MCF 10A (cell line): ENCODE data around the gene COL26A1. TPM values are rescaled to one million over a fixed set of nuclear protein-coding genes. Genes with fewer than 3 reads are reported as not detected.

Source experiments
- BruUV-seq: library from RNA; stranded (reverse); fragments of 400-500 nt; replicated peaks from 2 replicates; lab custom pipeline; 2021; lab: Mats Ljungman, UMichigan
- CTCF ChIA-PET: fragments of 300-600 bp; sonication (Branson Sonifier 250); formaldehyde crosslinking; extraction: SDS; loops from one replicate; lab custom pipeline; 2021; ENCODE audit warnings: antibody characterized with exemption, inconsistent platforms; lab: Yijun Ruan, JAX
- POLR2A ChIA-PET: fragments of 300-600, 350-650 bp; sonication (Branson Sonifier 250); formaldehyde crosslinking; extraction: SDS; loops from one replicate; lab custom pipeline; 2020; ENCODE audit warnings: antibody characterized with exemption, inconsistent platforms; lab: Yijun Ruan, JAX
- DNase-seq: peaks from one replicate; pipeline ENCODE4 v3.0.0-alpha.2; 2018; ENCODE audit not compliant: unreplicated experiment
- H3K27ac Mint-ChIP-seq: one replicate; pipeline ENCODE4 v1.8.0; 2022; ENCODE audit warnings: mild to moderate bottlenecking, low read depth, mixed read lengths; ENCODE audit not compliant: unreplicated experiment
- H3K27me3 Mint-ChIP-seq: one replicate; pipeline ENCODE4 v1.8.0; 2022; ENCODE audit warnings: mixed read lengths; ENCODE audit not compliant: insufficient read depth, unreplicated experiment
- H3K36me3 Mint-ChIP-seq: one replicate; pipeline ENCODE4 v1.8.0; 2022; ENCODE audit warnings: mild to moderate bottlenecking, moderate library complexity, mixed read lengths; ENCODE audit not compliant: insufficient read depth, unreplicated experiment
- H3K4me1 Mint-ChIP-seq: one replicate; pipeline ENCODE4 v1.8.0; 2022; ENCODE audit warnings: mixed read lengths; ENCODE audit not compliant: insufficient read depth, unreplicated experiment
- H3K4me3 Mint-ChIP-seq: one replicate; pipeline ENCODE4 v1.8.0; 2022; ENCODE audit warnings: mild to moderate bottlenecking, moderate library complexity, mixed read lengths; ENCODE audit not compliant: unreplicated experiment
- H3K9me3 Mint-ChIP-seq: one replicate; pipeline ENCODE4 v1.8.0; 2022; ENCODE audit warnings: mixed read lengths; ENCODE audit not compliant: unreplicated experiment
- CTCF ChIP-seq: fragments of 200-600 bp; IDR thresholded peaks from one replicate; pipeline ENCODE4 v1.8.0; 2022; ENCODE audit warnings: antibody characterized with exemption, mild to moderate bottlenecking; ENCODE audit not compliant: unreplicated experiment
- intact Hi-C: fragments of 100-400 bp; cut with micrococcal nuclease; formaldehyde crosslinking; loops from 2 replicates; pipeline ENCODE4 v1.14.1; 2022
- total RNA-seq: library from RNA; stranded (reverse); gene quantifications from 2 replicates; pipeline ENCODE4 v1.2.3, GENCODE V29; 2022

COL26A1 gene
- total RNA-seq, 1 experiment from 2014 or later = not detected

GRCh38 chr7:101518336-101518735, 155.7 kb downstream of the COL26A1 start:
- Mint-ChIP-seq H3K27me3 (peaks cover 66% of the 10 kb centered on the region), H3K27ac (no peak overlapping the region), H3K4me1 (no peaks in the 10 kb centered on the region), H3K36me3 (no peaks in the 10 kb centered on the region), H3K9me3 (peaks cover 6% of the 10 kb centered on the region), H3K4me3 (no peak overlapping the region)
- intact Hi-C loops = no loop called here
- CTCF ChIA-PET = interaction anchor here (1.3 kb wide), 1 partner anchor 19 kb away, joined by 4 read pairs; no protein-coding TSS in a partner anchor
- POLR2A ChIA-PET = no interaction called here
- TF ChIP-seq CTCF = no peak
- no TSS peak for BruUV-seq
- DNase-seq = no peak

- DNase-seq = no peak
- no peaks in the 10 kb centered on the region for H3K36me3 Mint-ChIP-seq
- ChIA-PET CTCF (interaction anchor here (0.5 to 1.4 kb wide), 8 partner anchors 10 to 228 kb away, joined by 3 to 7 read pairs (median 3); partner anchors contain the start of gene COL26A1), POLR2A (no interaction called here)
- H3K4me1 Mint-ChIP-seq = no peaks in the 10 kb centered on the region
- no TSS peak for BruUV-seq
- no peak for TF ChIP-seq CTCF
- no peak overlapping the region for H3K27ac Mint-ChIP-seq
- peaks cover 67% of the 10 kb centered on the region for H3K27me3 Mint-ChIP-seq
- H3K9me3 Mint-ChIP-seq = peaks cover 6% of the 10 kb centered on the region
- intact Hi-C loops = no loop called here
- H3K4me3 Mint-ChIP-seq = no peak overlapping the region
Observed at GRCh38 chr7:101519324-101520023, 156.8 kb downstream of the COL26A1 start.

GRCh38 chr7:101521430-101521925, 158.8 kb downstream of the COL26A1 start:
- DNase-seq = no peak
- Mint-ChIP-seq H3K4me3 (no peak overlapping the region), H3K4me1 (no peaks in the 10 kb centered on the region), H3K9me3 (peaks cover 6% of the 10 kb centered on the region), H3K27ac (no peak overlapping the region), H3K27me3 (peaks cover 58% of the 10 kb centered on the region), H3K36me3 (peaks cover 5% of the 10 kb centered on the region)
- intact Hi-C loops = no loop called here
- CTCF ChIA-PET = no interaction called here
- POLR2A ChIA-PET = interaction anchor here (0.6 kb wide), 1 partner anchor 646 kb away, joined by 3 read pairs; no protein-coding TSS in a partner anchor
- no peak for TF ChIP-seq CTCF
- BruUV-seq = no TSS peak

GRCh38 chr7:101522021-101522420, 159.3 kb downstream of the COL26A1 start:
- BruUV-seq = no TSS peak

More at GRCh38 chr7:101522021-101522420, 159.3 kb downstream of the COL26A1 start:
- TF ChIP-seq CTCF = no peak
- H3K27me3 Mint-ChIP-seq = peaks cover 52% of the 10 kb centered on the region
- no peak overlapping the region for H3K27ac Mint-ChIP-seq
- no peak for DNase-seq
- ChIA-PET CTCF (interaction anchor here (0.8 kb wide), 1 partner anchor 23 kb away, joined by 3 read pairs; no protein-coding TSS in a partner anchor), POLR2A (no interaction called here)
- intact Hi-C loops = no loop called here
- no peak overlapping the region for H3K4me3 Mint-ChIP-seq
- H3K4me1 Mint-ChIP-seq = no peaks in the 10 kb centered on the region
- peaks cover 6% of the 10 kb centered on the region for H3K9me3 Mint-ChIP-seq
- H3K36me3 Mint-ChIP-seq = peaks cover 5% of the 10 kb centered on the region
